NOMO-1 (cell line): ENCODE results near the gene BMP10.

Experiments used
- DNase-seq, 2 experiments: peaks; one replicate each; lab custom pipeline; 2025; ENCODE audit not compliant: unreplicated experiment in 2 of 2; lab: John Stamatoyannopoulos, UW

The BMP10 gene

DNA sequence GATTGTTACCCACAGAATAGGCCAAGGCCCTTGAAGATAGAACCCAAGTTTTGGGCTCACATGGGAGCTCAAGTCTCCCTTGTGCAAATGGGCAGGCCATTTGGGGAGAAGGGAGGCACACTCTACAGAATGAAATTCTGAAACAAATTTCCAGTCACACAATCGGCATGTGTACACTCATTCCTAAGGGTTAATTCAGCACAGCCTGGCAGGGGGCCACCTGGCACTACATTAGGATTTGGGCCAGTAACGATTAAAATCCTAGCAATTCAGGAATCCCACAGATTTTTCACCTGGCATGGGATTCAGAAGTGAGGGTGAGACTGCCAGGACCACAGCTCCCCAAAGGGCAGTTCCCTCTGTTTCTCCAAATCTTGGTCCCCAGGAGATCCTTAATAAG is 46.4 kb downstream of the BMP10 start:
- no peak for DNase-seq

DNA sequence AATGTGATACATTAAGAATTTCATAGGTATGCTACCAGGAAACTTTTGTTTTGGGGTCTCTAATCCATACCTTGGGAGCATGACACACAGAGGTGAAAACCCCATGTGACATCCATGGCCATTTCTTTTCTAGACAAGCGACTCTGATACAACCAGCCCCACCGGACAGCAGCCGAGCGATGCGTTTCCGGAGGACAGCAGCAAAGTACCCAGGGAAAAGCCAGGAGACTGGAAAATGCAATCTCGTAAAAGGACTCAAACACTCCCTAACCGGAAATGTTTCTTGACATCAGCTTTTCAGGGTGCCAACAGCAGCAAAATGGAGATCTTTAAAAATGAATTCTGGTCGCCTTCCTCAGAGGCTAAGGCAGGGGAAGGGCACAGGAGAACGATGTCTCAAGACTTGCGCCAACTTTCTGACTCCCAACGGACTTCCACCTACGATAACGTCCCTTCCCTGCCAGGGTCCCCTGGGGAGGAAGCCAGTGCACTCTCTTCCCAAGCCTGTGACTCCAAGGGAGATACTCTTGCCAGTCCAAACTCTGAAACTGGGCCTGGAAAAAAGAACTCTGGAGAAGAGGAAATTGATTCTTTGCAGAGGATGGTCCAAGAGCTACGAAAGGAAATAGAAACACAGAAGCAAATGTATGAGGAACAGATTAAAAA is 48.9 kb downstream of the BMP10 start:
- DNase-seq = no peak

DNA sequence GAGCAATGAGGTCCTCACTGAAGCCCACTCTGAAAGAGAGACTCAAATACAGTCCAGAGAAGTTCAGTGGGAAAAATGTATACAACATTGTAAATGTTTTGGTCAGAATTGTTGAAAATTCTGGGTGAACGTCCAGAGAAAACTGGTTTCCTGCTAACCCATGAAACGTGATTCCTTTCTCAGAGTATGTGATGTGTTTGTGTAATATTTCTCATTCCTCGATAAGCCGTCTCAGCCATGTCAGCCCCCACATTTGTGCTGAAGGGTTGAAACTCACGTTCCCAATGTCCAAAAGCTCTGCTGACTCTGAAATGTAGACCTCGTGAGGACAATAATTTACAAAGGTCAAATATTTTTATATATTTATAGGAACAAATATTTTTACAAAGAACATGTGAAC is 51.6 kb downstream of the BMP10 start:
- no peak for DNase-seq

DNA sequence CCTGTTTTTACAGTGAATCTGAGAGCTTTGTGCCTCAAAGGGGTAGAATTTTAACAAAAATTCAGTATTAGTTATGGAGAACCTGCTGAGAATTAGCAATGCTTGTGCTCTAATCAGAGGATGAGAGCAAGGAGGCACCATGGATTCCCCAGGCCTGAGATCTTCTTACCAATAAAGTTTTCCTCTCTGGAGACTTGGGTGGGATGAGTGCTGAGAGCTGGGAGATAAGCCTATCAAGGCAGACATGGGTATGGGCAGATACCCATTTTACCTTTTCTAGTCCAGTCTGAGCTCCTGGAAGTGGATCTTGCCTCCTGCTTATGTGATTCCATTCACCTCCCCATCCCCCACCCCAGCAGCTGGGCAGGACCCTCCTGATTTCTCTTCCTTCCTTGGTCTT is 53.9 kb downstream of the BMP10 start:
- no peak for DNase-seq
